ENCODE measurements around the gene DMD.

The DMD gene

DNA sequence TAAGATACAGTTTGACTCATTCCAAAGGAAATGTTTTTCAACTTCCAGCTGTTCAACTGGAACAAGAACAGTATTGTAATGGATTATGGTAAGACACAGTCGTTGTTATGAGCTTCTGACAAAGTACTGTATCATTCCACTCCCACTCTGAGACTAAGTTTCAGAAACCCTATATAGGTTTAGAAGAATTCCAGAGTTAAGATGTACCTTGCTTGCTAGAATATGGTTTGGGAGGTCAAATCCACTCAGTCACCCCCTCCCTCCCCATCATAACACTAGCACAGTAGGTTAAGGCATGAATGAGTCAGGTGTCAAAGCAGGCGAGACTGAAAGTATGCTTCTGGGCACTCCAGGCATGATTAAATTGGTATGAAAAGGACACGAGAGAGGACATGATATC, 339.7 kb downstream of the DMD start:
- Histone ChIP-seq H3K27ac (ENCODE audit: low read depth, low read length, severe bottlenecking) (no peak overlapping the region), H3K4me3 (ENCODE audit: extremely low read depth, insufficient read depth, low read length, poor library complexity, severe bottlenecking) (no peak overlapping the region), H3K9me3 (ENCODE audit: control insufficient read depth, low read length) (no peaks in the 10 kb centered on the region), H3K36me3 (ENCODE audit: control insufficient read depth, insufficient read depth, low read length) (no peaks in the 10 kb centered on the region), H3K4me1 (ENCODE audit: control insufficient read depth, insufficient read depth, low read length, poor library complexity, severe bottlenecking) (no peaks in the 10 kb centered on the region)
- 93% methylated on average over 2 of the region's 3 CpGs; no CpG with 5 or more reads in 1 of the 2 experiments for WGBS, 2 experiments (ENCODE audit: insufficient coverage in 2 of 2)

GRCh38 chrX:32868524-32868895, 342.8 kb downstream of the DMD start:
- no peak overlapping the region for H3K27ac ChIP-seq (ENCODE audit: low read depth, low read length, severe bottlenecking)
- no peaks in the 10 kb centered on the region for H3K9me3 ChIP-seq (ENCODE audit: control insufficient read depth, low read length)
- no peaks in the 10 kb centered on the region for H3K4me1 ChIP-seq (ENCODE audit: control insufficient read depth, insufficient read depth, low read length, poor library complexity, severe bottlenecking)
- WGBS, 2 experiments (ENCODE audit: insufficient coverage in 2 of 2) = 85 to 100% methylated on average over 2 to 5 of the region's 6 CpGs
- H3K36me3 ChIP-seq (ENCODE audit: control insufficient read depth, insufficient read depth, low read length) = no peaks in the 10 kb centered on the region
- H3K4me3 ChIP-seq (ENCODE audit: extremely low read depth, insufficient read depth, low read length, poor library complexity, severe bottlenecking) = no peak overlapping the region

DNA sequence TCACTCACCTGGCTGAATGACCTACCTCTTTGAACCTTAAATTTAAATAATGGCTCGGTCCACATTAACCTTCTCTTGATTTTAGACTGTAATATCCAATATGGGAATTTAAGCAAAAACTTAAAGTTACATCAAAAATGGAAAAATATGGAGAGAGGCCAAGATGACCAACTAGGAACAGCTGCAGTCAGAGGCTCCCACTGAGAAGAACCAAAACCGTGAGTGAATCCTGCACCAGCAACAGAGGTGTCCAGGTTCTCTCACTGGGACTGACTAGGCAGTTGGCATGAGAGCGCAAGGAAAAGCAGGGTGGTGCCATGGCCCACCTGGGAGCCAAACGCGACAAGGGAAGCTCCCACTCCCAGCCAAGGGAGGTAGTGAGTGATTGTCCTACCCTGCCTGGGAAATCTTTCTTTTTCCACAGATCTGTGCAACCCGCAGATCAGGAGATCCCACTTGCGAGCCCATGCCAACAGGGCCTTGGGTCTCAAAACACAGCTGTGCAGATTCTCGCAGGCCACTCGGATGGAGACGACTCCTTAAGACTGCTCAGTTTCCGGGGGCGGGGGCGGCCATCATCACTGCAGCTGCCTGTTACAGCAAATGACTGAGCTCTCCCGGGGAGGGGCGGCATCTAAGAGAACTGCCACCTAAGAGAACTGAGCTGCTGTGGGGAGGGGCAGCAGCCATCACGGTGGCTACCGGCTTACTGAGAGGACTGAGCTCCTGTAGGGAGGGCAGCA, 343.4 kb downstream of the DMD start:
- H3K9me3 ChIP-seq (ENCODE audit: control insufficient read depth, low read length) = no peaks in the 10 kb centered on the region
- no peaks in the 10 kb centered on the region for H3K36me3 ChIP-seq (ENCODE audit: control insufficient read depth, insufficient read depth, low read length)
- no peaks in the 10 kb centered on the region for H3K4me1 ChIP-seq (ENCODE audit: control insufficient read depth, insufficient read depth, low read length, poor library complexity, severe bottlenecking)
- WGBS, 2 experiments (ENCODE audit: insufficient coverage in 2 of 2) = 93 to 100% methylated on average over 1 to 7 of the region's 17 CpGs
- H3K4me3 ChIP-seq (ENCODE audit: extremely low read depth, insufficient read depth, low read length, poor library complexity, severe bottlenecking) = no peak overlapping the region
- H3K27ac ChIP-seq (ENCODE audit: low read depth, low read length, severe bottlenecking) = no peak overlapping the region

DNA sequence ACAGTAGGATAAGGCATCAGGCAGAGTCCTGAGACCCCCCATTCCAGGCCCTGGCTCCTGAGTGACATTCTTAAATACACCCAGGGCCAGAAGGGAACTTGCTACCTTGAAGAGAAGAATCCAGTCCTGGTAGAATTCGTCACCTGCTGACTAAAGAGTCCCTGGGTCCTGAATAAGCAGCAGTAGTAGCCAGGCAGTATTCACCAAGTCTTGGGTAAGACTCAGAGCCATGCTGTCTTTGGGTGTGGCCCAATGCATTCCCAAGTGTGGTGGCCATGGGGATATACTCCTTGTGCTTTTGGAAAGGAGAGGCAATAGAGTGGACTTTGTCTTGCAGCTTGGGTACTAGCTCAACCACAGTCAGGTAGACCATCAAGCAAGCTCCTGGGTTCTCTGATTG, 359.1 kb downstream of the DMD start:
- Histone ChIP-seq H3K4me3 (ENCODE audit: extremely low read depth, insufficient read depth, low read length, poor library complexity, severe bottlenecking) (no peak overlapping the region), H3K27ac (ENCODE audit: low read depth, low read length, severe bottlenecking) (no peak overlapping the region), H3K9me3 (ENCODE audit: control insufficient read depth, low read length) (no peaks in the 10 kb centered on the region), H3K36me3 (ENCODE audit: control insufficient read depth, insufficient read depth, low read length) (no peaks in the 10 kb centered on the region), H3K4me1 (ENCODE audit: control insufficient read depth, insufficient read depth, low read length, poor library complexity, severe bottlenecking) (no peaks in the 10 kb centered on the region)
- WGBS, 2 experiments (ENCODE audit: insufficient coverage in 2 of 2) = 78% methylated on average over 1 of the region's 1 CpG; no CpG with 5 or more reads in 1 of the 2 experiments

DNA sequence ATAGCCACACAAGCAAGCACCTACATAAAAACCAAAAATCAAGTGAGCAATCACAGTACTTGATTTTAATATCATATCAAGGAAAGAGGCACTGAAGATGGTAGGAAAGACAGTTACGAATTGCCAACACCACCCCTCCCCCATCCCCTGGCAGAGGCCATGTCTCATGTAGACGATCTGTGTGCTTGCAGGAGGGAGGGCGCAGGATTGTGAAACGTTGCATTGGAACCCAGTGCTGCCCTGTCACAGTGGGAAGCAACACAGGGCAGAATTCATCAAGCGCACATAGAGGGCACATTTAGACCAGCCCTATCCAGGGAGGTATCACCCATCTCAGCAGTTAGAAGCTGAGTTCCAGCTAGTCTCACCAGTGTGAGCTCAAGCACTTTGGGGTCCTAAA, 359.8 kb downstream of the DMD start:
- WGBS, 2 experiments (ENCODE audit: insufficient coverage in 2 of 2) = no CpG with 5 or more reads among the region's 5 CpGs
- H3K27ac ChIP-seq (ENCODE audit: low read depth, low read length, severe bottlenecking) = no peak overlapping the region
- no peaks in the 10 kb centered on the region for H3K4me1 ChIP-seq (ENCODE audit: control insufficient read depth, insufficient read depth, low read length, poor library complexity, severe bottlenecking)
- no peaks in the 10 kb centered on the region for H3K36me3 ChIP-seq (ENCODE audit: control insufficient read depth, insufficient read depth, low read length)
- H3K4me3 ChIP-seq (ENCODE audit: extremely low read depth, insufficient read depth, low read length, poor library complexity, severe bottlenecking) = no peak overlapping the region
- H3K9me3 ChIP-seq (ENCODE audit: control insufficient read depth, low read length) = no peaks in the 10 kb centered on the region

GRCh38 chrX:32847921-32848320, 363.4 kb downstream of the DMD start:
- no peak overlapping the region for H3K4me3 ChIP-seq (ENCODE audit: extremely low read depth, insufficient read depth, low read length, poor library complexity, severe bottlenecking)
- H3K4me1 ChIP-seq (ENCODE audit: control insufficient read depth, insufficient read depth, low read length, poor library complexity, severe bottlenecking) = no peaks in the 10 kb centered on the region
- no peaks in the 10 kb centered on the region for H3K36me3 ChIP-seq (ENCODE audit: control insufficient read depth, insufficient read depth, low read length)
- H3K9me3 ChIP-seq (ENCODE audit: control insufficient read depth, low read length) = no peaks in the 10 kb centered on the region
- no peak overlapping the region for H3K27ac ChIP-seq (ENCODE audit: low read depth, low read length, severe bottlenecking)
- 80 to 100% methylated on average over 1 to 2 of the region's 5 CpGs for WGBS, 2 experiments (ENCODE audit: insufficient coverage in 2 of 2)

- H3K27ac ChIP-seq (ENCODE audit: low read depth, low read length, severe bottlenecking) = no peak overlapping the region
- H3K9me3 ChIP-seq (ENCODE audit: control insufficient read depth, low read length) = no peaks in the 10 kb centered on the region
- H3K36me3 ChIP-seq (ENCODE audit: control insufficient read depth, insufficient read depth, low read length) = no peaks in the 10 kb centered on the region
- WGBS, 2 experiments (ENCODE audit: insufficient coverage in 2 of 2) = 100% methylated on average over 2 of the region's 4 CpGs; no CpG with 5 or more reads in 1 of the 2 experiments
- H3K4me1 ChIP-seq (ENCODE audit: control insufficient read depth, insufficient read depth, low read length, poor library complexity, severe bottlenecking) = no peaks in the 10 kb centered on the region
- H3K4me3 ChIP-seq (ENCODE audit: extremely low read depth, insufficient read depth, low read length, poor library complexity, severe bottlenecking) = no peak overlapping the region
These were observed 369.3 kb downstream of the DMD start for GRCh38 chrX:32842053-32842452.

- no peaks in the 10 kb centered on the region for H3K36me3 ChIP-seq (ENCODE audit: control insufficient read depth, insufficient read depth, low read length)
- H3K4me3 ChIP-seq (ENCODE audit: extremely low read depth, insufficient read depth, low read length, poor library complexity, severe bottlenecking) = no peak overlapping the region
- no peaks in the 10 kb centered on the region for H3K9me3 ChIP-seq (ENCODE audit: control insufficient read depth, low read length)
- WGBS, 2 experiments (ENCODE audit: insufficient coverage in 2 of 2) = no CpG with 5 or more reads among the region's 6 CpGs
- no peaks in the 10 kb centered on the region for H3K4me1 ChIP-seq (ENCODE audit: control insufficient read depth, insufficient read depth, low read length, poor library complexity, severe bottlenecking)
- no peak overlapping the region for H3K27ac ChIP-seq (ENCODE audit: low read depth, low read length, severe bottlenecking)
These were observed 371.6 kb downstream of the DMD start for GRCh38 chrX:32839781-32840180.

GRCh38 chrX:32825009-32825408, 386.3 kb downstream of the DMD start:
- Histone ChIP-seq H3K4me3 (ENCODE audit: extremely low read depth, insufficient read depth, low read length, poor library complexity, severe bottlenecking) (no peak overlapping the region), H3K4me1 (ENCODE audit: control insufficient read depth, insufficient read depth, low read length, poor library complexity, severe bottlenecking) (no peaks in the 10 kb centered on the region), H3K36me3 (ENCODE audit: control insufficient read depth, insufficient read depth, low read length) (no peaks in the 10 kb centered on the region), H3K27ac (ENCODE audit: low read depth, low read length, severe bottlenecking) (no peak overlapping the region), H3K9me3 (ENCODE audit: control insufficient read depth, low read length) (no peaks in the 10 kb centered on the region)
- WGBS, 2 experiments (ENCODE audit: insufficient coverage in 2 of 2) = no CpG with 5 or more reads among the region's 2 CpGs

DNA sequence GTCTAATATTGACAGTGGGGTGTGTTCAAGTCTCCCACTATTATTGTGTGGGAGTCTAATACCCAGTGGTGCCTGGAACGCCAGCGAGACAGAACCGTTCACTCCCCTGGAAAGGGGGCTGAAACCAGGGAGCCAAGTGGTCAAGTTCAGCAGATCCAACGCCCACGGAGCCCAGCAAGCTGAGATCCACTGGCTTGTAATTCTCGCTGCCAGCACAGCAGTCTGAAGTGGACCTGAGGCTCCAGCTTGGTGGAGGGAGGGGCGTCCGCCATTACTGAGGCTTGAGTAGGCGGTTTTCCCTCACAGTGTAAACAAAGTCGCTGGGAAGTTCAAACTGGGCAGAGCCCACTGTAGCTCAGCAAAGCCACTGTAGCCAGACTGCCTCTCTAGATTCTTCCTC, 407.3 kb downstream of the DMD start:
- H3K9me3 ChIP-seq (ENCODE audit: control insufficient read depth, low read length) = no peaks in the 10 kb centered on the region
- H3K4me1 ChIP-seq (ENCODE audit: control insufficient read depth, insufficient read depth, low read length, poor library complexity, severe bottlenecking) = no peaks in the 10 kb centered on the region
- no peaks in the 10 kb centered on the region for H3K36me3 ChIP-seq (ENCODE audit: control insufficient read depth, insufficient read depth, low read length)
- no peak overlapping the region for H3K27ac ChIP-seq (ENCODE audit: low read depth, low read length, severe bottlenecking)
- 90 to 100% methylated on average over 2 to 4 of the region's 10 CpGs for WGBS, 2 experiments (ENCODE audit: insufficient coverage in 2 of 2)
- H3K4me3 ChIP-seq (ENCODE audit: extremely low read depth, insufficient read depth, low read length, poor library complexity, severe bottlenecking) = no peak overlapping the region

DNA sequence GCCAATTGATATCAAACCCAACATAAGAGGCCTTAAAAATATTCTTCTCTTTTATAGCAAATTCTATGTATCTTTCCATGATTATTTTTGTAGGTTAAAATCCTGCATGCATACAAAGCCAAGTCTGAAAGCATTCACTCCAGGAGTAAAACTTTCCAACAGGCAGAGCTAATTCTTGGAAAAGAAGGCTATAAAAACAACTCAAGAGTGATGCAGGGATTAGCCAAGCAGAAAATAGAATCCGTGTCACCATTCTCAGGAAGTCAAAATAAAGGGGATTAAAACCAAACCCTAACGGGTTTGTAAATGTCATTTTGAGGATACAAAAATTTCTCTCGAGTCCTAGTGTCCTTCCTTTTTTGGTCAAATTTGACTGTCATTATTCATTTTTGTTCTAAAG, 412.4 kb downstream of the DMD start:
- no peak overlapping the region for H3K27ac ChIP-seq (ENCODE audit: low read depth, low read length, severe bottlenecking)
- no peaks in the 10 kb centered on the region for H3K9me3 ChIP-seq (ENCODE audit: control insufficient read depth, low read length)
- no peaks in the 10 kb centered on the region for H3K4me1 ChIP-seq (ENCODE audit: control insufficient read depth, insufficient read depth, low read length, poor library complexity, severe bottlenecking)
- no peaks in the 10 kb centered on the region for H3K36me3 ChIP-seq (ENCODE audit: control insufficient read depth, insufficient read depth, low read length)
- no CpG with 5 or more reads among the region's 3 CpGs for WGBS, 2 experiments (ENCODE audit: insufficient coverage in 2 of 2)
- no peak overlapping the region for H3K4me3 ChIP-seq (ENCODE audit: extremely low read depth, insufficient read depth, low read length, poor library complexity, severe bottlenecking)

All from mesodermal cell (in vitro differentiated cells).